ENCODE results near the gene LMCD1. TPM values are rescaled to one million over a fixed set of nuclear protein-coding genes. Genes with fewer than 3 reads are reported as not detected.

The LMCD1 gene
- total RNA-seq, 1 donor, result 95.0 TPM

DNA sequence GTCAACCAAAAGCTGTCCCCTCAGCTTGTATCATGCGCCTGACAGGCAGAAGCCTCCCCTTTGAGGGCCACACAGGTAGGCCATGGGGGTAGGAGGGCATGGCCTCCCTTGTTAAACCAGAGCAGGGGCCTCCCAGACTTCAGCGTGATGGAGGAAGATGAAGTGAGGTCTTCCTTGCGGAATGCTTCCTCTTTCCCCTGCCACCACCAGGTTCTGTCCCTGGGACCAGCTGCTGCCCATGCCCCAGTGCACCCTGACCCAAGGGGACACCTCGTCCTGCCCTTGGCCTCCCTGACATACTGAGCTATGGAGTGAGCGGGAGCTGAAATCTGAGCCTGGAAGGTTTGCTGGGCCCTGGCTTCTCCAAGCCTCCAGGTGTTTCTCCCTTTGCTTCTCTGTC, 116.3 kb downstream of the LMCD1 start:
- DNase-seq (ENCODE audit: low read depth), result no peak
- H3K4me3 ChIP-seq (ENCODE audit: low read depth, low read length), result no peak overlapping the region
- TF ChIP-seq, protein P1, sequence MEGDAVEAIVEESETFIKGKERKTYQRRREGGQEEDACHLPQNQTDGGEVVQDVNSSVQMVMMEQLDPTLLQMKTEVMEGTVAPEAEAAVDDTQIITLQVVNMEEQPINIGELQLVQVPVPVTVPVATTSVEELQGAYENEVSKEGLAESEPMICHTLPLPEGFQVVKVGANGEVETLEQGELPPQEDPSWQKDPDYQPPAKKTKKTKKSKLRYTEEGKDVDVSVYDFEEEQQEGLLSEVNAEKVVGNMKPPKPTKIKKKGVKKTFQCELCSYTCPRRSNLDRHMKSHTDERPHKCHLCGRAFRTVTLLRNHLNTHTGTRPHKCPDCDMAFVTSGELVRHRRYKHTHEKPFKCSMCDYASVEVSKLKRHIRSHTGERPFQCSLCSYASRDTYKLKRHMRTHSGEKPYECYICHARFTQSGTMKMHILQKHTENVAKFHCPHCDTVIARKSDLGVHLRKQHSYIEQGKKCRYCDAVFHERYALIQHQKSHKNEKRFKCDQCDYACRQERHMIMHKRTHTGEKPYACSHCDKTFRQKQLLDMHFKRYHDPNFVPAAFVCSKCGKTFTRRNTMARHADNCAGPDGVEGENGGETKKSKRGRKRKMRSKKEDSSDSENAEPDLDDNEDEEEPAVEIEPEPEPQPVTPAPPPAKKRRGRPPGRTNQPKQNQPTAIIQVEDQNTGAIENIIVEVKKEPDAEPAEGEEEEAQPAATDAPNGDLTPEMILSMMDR (IDR thresholded peaks at IDR 0.05; ENCODE audit: insufficient read depth, low read depth, low read length), result no peak

GRCh38 chr3:8618950-8619349, 117.3 kb downstream of the LMCD1 start:
- TF ChIP-seq, protein P1 (IDR thresholded peaks at IDR 0.05; ENCODE audit: insufficient read depth, low read depth, low read length), result no peak

GRCh38 chr3:8619548-8619947, 117.9 kb downstream of the LMCD1 start:
- DNase-seq (ENCODE audit: low read depth), result peak; percentile 33

More at GRCh38 chr3:8618950-8619349, 117.3 kb downstream of the LMCD1 start:
- DNase-seq (ENCODE audit: low read depth), result no peak
- no peak overlapping the region for H3K4me3 ChIP-seq (ENCODE audit: low read depth, low read length)

DNA sequence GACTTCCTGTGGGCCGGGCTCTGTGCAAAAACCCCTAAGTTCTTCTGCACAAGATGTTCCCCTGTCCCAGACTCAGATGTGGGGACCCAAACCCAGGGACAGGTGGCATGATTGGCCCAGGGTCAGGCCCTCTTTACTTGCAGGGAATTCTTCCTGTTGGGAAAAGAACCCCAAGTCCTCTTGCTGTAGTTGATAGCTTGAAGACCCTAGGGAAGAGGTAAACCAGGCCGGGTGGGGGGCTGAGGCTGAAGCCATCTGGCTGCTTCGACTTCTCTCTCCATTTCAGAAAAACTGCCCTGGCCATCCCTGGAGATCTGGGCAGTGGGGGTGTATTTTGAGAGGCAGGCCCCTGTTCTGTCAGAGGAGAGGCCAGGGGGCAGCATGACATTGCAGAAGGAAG, 119.5 kb downstream of the LMCD1 start:
- no peak overlapping the region for H3K4me3 ChIP-seq (ENCODE audit: low read depth, low read length)
- DNase-seq (ENCODE audit: low read depth), result no peak
- TF ChIP-seq, protein P1 (IDR thresholded peaks at IDR 0.05; ENCODE audit: insufficient read depth, low read depth, low read length), result no peak

More at GRCh38 chr3:8619548-8619947, 117.9 kb downstream of the LMCD1 start:
- no peak overlapping the region for H3K4me3 ChIP-seq (ENCODE audit: low read depth, low read length)
- TF ChIP-seq, protein P1 (IDR thresholded peaks at IDR 0.05; ENCODE audit: insufficient read depth, low read depth, low read length), result no peak

DNA sequence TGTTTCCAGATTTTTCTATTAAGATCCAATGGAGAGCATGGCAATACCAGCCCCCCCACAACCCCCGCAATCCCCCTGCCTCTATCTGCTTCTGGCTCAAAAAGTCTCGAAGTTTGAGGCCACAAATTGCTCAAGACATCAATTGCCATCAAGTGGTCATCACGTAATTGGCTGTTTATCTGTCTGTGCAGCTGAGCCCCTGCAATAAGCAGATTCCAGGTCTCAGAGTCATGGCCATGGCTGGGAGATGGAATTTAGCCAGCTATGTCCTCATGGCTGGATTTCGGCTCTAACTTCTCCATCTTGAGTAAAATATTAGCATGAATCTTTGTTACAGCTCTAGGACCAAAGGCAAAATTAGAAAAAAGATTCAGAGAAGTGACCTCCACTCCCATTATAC, 120.2 kb downstream of the LMCD1 start:
- peak; percentile 92 for DNase-seq (ENCODE audit: low read depth)
- H3K4me3 ChIP-seq (ENCODE audit: low read depth, low read length), result no peak overlapping the region
- TF ChIP-seq, protein P1 (IDR thresholded peaks at IDR 0.05; ENCODE audit: insufficient read depth, low read depth, low read length), result no peak

DNA sequence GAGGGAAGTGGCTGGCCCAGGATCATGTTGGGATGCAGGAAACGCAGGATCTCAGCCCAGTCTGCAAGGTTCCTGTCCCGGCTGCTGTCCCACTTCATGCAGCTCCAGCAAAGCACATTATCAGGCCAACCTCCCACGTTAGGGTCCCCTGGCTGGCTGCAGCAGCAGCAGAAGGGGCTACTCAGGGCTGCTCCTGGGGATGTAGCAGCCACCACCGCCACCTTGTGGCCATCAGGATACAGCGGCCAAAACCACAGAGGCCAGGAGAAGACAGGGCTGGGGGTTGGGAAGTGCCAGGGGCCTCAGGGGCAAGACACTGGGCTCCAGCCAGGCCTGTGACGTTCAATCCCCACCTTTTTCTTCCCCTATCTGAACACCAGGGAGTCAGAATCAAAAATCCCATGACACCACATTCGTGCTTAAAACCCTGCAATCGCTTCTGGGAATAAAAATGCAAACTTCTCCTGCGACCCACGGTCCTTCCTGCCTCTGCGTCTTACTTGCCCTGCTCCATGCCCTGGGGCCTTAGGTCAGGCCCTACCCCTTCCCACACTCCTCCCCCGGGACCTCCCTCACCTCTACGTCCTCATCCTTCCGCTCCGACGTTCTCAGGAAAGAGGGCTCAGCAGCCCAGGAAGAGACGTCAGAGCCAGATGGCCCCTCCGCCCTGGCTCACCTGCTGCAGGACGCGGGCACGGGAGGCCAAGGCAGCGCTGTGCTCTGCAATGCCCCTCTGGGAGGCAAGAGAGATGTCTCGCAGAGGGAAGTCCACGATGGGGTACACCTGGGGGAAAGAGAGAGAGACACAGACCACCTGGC, 121.5 kb downstream of the LMCD1 start:
- H3K4me3 ChIP-seq (ENCODE audit: low read depth, low read length), result no peak overlapping the region
- peak; percentile 77 for DNase-seq (ENCODE audit: low read depth)
- TF ChIP-seq, protein P1 (IDR thresholded peaks at IDR 0.05; ENCODE audit: insufficient read depth, low read depth, low read length), result peak; percentile 95

Measured in fibroblast of villous mesenchyme (primary cell).